SK-N-MC (cell line): ENCODE data around the gene CCDC159.
"Not testable (repeated sequence)": the region's sequence is repeated elsewhere in the genome, so short reads cannot be mapped to it uniquely, and the experiment has no call there.

Experiments used
- DNase-seq: peaks from one replicate; pipeline ENCODE4 v3.0.0-alpha.2; 2011; ENCODE audit warnings: low read depth, low spot score
- H3K27ac ChIP-seq: fragments of 200-600 bp; sonication (generic); 2 replicates; pipeline ENCODE4 v1.5.1; 2016; ENCODE audit warnings: mixed run types
- H3K36me3 ChIP-seq: fragments of 200-600 bp; sonication (generic); 2 replicates; pipeline ENCODE4 v1.6.1; 2017; ENCODE audit warnings: antibody characterized with exemption, low read length, mixed read lengths; ENCODE audit not compliant: insufficient read depth
- H3K4me3 ChIP-seq: fragments of 200-600 bp; sonication (generic); 2 replicates; pipeline ENCODE4 v1.5.1; 2016
- H3K9ac ChIP-seq: fragments of 200-600 bp; sonication (generic); 2 replicates; pipeline ENCODE4 v1.8.0; 2017; ENCODE audit warnings: mixed run types, mixed read lengths; ENCODE audit not compliant: insufficient read length
- H3K9me3 ChIP-seq: fragments of 200-600 bp; sonication (generic); 2 replicates; pipeline ENCODE4 v1.6.1; 2017; ENCODE audit warnings: low read depth, mild to moderate bottlenecking, antibody characterized with exemption, low read length, moderate library complexity, mixed read lengths
- EZH2 ChIP-seq: fragments of 200-600 bp; sonication (generic); IDR thresholded peaks from one replicate; pipeline ENCODE4 v1.6.1; 2017; ENCODE audit warnings: antibody characterized with exemption
- FOXP2 ChIP-seq: optimal IDR thresholded peaks from 2 replicates; pipeline ENCODE3; 2011; ENCODE audit warnings: mild to moderate bottlenecking, moderate library complexity; ENCODE audit not compliant: insufficient read depth; ENCODE audit errors: extremely low read length, control extremely low read depth
- POLR2AphosphoS5 ChIP-seq: IDR thresholded peaks from 2 replicates; pipeline ENCODE4 v1.6.1; 2012; ENCODE audit warnings: mild to moderate bottlenecking, low read depth, low read length, borderline replicate concordance

The CCDC159 gene

GRCh38 chr19:11322269-11323024, 23.9 kb upstream of the CCDC159 start:
- H3K4me3 ChIP-seq, result no peak overlapping the region
- no peak overlapping the region for H3K27ac ChIP-seq
- TF ChIP-seq EZH2 (no peak), FOXP2 (no peak), POLR2AphosphoS5 (no peak)
- no peak overlapping the region for H3K9ac ChIP-seq
- H3K36me3 ChIP-seq, result no peaks in the 10 kb centered on the region
- no peaks in the 10 kb centered on the region for H3K9me3 ChIP-seq
- no peak for DNase-seq

DNA sequence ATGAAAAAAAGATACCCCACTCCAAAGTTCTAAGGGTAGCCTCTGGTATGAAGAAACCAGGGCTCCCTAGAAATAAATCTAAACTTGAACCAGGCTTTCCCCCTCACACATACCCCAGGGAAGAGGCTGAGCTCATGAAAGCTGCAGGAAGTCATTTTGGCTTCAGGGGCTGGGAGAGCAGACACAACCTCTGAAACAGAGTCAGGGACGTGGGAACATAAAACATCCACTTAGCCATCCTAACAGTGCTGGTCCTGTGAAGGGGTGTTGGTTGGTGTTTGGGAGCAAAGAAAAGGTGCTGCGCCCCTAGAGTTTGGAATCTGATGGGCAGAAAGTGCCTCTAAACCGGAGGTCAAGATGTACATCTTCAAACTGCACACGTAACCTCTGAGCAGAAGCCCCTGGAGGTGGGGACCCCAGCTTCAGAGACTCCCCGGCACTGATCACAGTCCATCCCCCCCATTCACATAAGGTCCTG, 22.7 kb upstream of the CCDC159 start:
- peak overlapping the region; percentile 59 for H3K4me3 ChIP-seq
- DNase-seq, result no peak
- no peaks in the 10 kb centered on the region for H3K36me3 ChIP-seq
- peak overlapping the region; percentile 43 for H3K9ac ChIP-seq
- TF ChIP-seq POLR2AphosphoS5, result no peak
- TF ChIP-seq FOXP2, result no peak
- no peak for TF ChIP-seq EZH2
- peak overlapping the region; percentile 90 for H3K27ac ChIP-seq
- no peaks in the 10 kb centered on the region for H3K9me3 ChIP-seq

DNA sequence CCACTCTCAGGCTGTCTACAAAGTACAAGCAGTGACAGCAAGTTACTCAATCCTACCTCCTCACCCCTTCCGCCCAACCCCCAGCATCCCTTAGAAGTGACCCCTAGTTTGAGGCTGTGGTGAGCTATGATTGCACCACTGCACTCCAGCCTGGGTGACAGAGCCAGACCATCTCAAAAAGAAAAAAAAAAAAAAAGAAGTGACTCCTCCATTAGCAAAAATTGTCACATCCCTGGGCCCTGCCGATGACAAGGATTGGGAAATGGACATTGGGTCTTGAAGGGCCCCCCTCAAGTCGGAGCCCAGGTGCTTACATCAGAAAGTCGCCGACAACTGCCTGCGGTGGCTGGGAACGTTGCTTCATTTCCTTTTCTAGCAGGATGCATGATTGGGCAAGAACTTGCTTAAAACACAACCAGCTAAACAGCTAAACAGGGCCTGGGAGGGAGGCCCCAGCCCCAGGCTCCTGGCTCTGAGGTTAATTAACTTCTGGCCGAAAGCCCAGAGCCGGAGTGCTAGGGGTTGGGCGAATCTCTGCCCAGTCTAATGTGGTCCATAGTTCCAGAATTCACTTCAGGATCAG, 22.1 kb upstream of the CCDC159 start:
- TF ChIP-seq EZH2, result no peak
- TF ChIP-seq POLR2AphosphoS5, result no peak
- TF ChIP-seq FOXP2, result peak; percentile 92
- no peaks in the 10 kb centered on the region for H3K9me3 ChIP-seq
- DNase-seq, result peak; percentile 83
- H3K36me3 ChIP-seq, result no peaks in the 10 kb centered on the region
- peak overlapping the region; percentile 59 for H3K4me3 ChIP-seq
- peak overlapping the region; percentile 43 for H3K9ac ChIP-seq
- H3K27ac ChIP-seq, result peak overlapping the region; percentile 90

DNA sequence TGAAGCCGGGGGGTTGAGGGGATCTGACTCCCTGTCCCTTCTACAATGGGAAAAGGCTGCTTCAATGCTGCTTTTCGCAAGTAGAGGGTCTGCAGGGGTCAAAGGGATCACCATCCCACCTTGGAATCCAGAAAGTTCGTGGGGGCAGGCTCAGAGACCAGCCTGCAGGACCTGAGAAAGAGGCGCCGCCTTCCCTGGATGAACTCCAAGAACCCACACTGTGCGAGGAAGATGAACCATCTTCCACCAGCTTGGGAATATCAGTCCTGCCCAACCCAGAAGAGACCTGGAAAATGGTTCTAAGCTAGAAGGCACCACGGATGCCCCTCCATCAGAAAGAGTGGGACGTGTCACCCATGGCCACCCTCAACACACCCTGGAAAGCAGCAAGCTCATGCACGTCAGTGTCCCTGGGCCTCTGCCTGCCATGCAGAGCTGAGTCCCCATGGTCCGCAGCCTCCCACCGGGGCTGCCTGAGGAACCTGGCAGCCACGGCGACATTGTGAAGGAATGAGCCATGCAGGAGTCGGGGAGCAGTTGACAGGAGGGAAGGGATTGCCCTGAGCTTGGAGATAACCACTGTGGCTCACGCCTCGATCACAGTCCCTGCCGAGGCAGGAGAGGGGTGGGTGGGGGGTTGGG, 21.4 kb upstream of the CCDC159 start:
- Histone ChIP-seq H3K36me3 (no peaks in the 10 kb centered on the region), H3K27ac (peak overlapping the region; percentile 90), H3K9ac (no peak overlapping the region), H3K4me3 (peak overlapping the region; percentile 59), H3K9me3 (no peaks in the 10 kb centered on the region)
- no peak for TF ChIP-seq POLR2AphosphoS5
- no peak for DNase-seq

DNA sequence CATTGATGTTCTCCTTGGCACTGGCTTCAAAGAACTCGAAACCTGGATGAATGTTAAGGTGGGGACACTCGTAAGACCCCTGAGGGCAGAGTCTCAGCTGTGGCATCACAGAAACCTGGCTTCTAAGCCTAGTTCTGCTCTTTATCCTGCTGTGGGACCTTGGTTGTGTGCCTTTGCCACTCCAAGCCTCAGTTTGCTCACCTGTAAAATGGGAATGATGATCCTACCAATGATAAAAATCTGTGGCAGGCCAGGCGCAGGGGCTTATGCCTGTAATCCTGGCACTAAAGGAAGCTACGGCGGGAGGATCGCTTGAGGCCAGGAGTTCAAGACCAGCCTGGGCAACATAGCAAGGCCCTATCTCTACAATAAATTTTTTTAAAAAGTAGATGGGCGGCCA, 20.8 kb upstream of the CCDC159 start:
- no peaks in the 10 kb centered on the region for H3K36me3 ChIP-seq
- no peaks in the 10 kb centered on the region for H3K9me3 ChIP-seq
- no peak overlapping the region for H3K9ac ChIP-seq
- H3K27ac ChIP-seq, result no peak overlapping the region
- H3K4me3 ChIP-seq, result no peak overlapping the region
- TF ChIP-seq FOXP2 (no peak), POLR2AphosphoS5 (no peak), EZH2 (no peak)
- no peak for DNase-seq

DNA sequence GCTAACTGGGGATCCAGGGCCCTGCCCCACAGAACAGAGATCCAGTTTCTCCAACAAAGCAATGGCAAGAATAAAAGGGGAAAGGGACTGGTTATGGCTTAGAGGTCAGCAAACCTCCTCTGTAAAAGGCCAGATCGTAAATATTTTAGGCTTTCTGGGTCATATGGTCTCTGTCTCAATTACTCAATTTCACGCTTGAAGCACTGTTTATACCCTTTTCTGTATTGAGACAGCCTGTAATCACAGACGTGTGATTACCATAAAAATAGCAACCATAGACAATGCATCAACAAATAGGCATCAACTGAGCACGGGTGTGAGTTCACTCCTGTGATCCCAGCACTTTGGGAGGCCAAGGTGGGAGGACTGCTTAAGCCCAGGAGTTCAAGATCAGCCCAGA, 16.2 kb upstream of the CCDC159 start:
- H3K4me3 ChIP-seq, result no peak overlapping the region
- H3K36me3 ChIP-seq, result peaks cover 2% of the 10 kb centered on the region; the same call in 1 of the 2 replicates
- TF ChIP-seq FOXP2 (no peak), POLR2AphosphoS5 (no peak), EZH2 (no peak)
- H3K27ac ChIP-seq, result no peak overlapping the region; the same call in 1 of the 2 replicates
- no peak for DNase-seq
- no peaks in the 10 kb centered on the region for H3K9me3 ChIP-seq
- no peak overlapping the region for H3K9ac ChIP-seq

GRCh38 chr19:11331502-11331901, 14.8 kb upstream of the CCDC159 start:
- TF ChIP-seq POLR2AphosphoS5 (no peak), EZH2 (no peak), FOXP2 (no peak)
- peaks cover 11% of the 10 kb centered on the region; the same call in 1 of the 2 replicates for H3K36me3 ChIP-seq
- no peak for DNase-seq
- H3K9ac ChIP-seq, result no peak overlapping the region
- H3K27ac ChIP-seq, result no peak overlapping the region
- H3K9me3 ChIP-seq, result no peaks in the 10 kb centered on the region
- H3K4me3 ChIP-seq, result no peak overlapping the region

GRCh38 chr19:11332822-11333221, 13.5 kb upstream of the CCDC159 start:
- Histone ChIP-seq H3K4me3 (no peak overlapping the region), H3K36me3 (peaks cover 11% of the 10 kb centered on the region; the same call in 1 of the 2 replicates), H3K9me3 (no peaks in the 10 kb centered on the region), H3K9ac (no peak overlapping the region), H3K27ac (no peak overlapping the region)
- TF ChIP-seq EZH2, result no peak
- TF ChIP-seq POLR2AphosphoS5, result no peak
- TF ChIP-seq FOXP2, result no peak
- no peak for DNase-seq

DNA sequence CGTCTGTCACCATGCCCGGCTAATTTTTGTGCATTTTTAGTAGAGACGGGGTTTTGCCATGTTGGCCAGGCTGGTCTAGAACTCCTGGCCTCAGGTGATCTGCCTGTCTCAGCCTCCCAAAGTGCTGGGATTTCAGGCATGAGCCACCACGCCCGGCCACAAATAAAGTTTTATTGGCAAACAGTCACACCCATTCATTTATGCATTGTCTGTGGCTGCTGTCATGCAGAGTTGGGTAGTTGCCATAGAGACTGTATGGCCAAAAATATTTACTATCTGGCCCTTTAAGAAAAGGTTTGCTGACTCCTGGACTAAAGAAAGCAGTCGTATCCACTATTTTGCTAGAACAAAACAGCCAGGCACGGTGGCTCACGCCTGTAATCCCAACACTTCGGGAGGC, 12.5 kb upstream of the CCDC159 start:
- H3K36me3 ChIP-seq, result peaks cover 11% of the 10 kb centered on the region; the same call in 1 of the 2 replicates
- not testable (repeated sequence) for H3K4me3 ChIP-seq, H3K27ac ChIP-seq, H3K9ac ChIP-seq, DNase-seq, H3K9me3 ChIP-seq
